ENCODE results near the gene KIF2B.

- no peak for TF ChIP-seq CTCF (IDR thresholded peaks at IDR 0.05 in 2 of 3, conservative IDR thresholded peaks at IDR 0.05 in 1 of 3; ENCODE audit: insufficient read depth in 2 of 3, low read depth in 1 of 3, low read length in 3 of 3)
- no peak for TF ChIP-seq SMAD4 (CRISPR knock-in tag; conservative IDR thresholded peaks at IDR 0.05)
- no peak for TF ChIP-seq SIX5 (IDR thresholded peaks at IDR 0.05; ENCODE audit: borderline replicate concordance in 1 of 2, insufficient read depth in 1 of 2, low read depth in 1 of 2, low read length in 2 of 2)
- no peak for TF ChIP-seq CREB1 (IDR thresholded peaks at IDR 0.05)
- no peak for TF ChIP-seq CREB1 (CRISPR knock-in tag; IDR thresholded peaks at IDR 0.05)
- no peak for TF ChIP-seq KLF16 (IDR thresholded peaks at IDR 0.05)
- no peak for TF ChIP-seq NFE2 (IDR thresholded peaks at IDR 0.05; ENCODE audit: low read depth)
- TF ChIP-seq SMARCC2 (IDR thresholded peaks at IDR 0.05; ENCODE audit: low read depth) = no peak
Measured at GRCh38 chr17:53844491-53845107, 21.9 kb downstream of the KIF2B start.

All from K562 (cell line).